HG03521 (cell line): ENCODE measurements around the gene PPP1R9B.
A peak's percentile ranks its signal among the peaks of the same experiment; 100 is the strongest.

Experiments
- ATAC-seq: cut with Tn5 transposase; IDR thresholded peaks from one replicate; pipeline ENCODE4 v1.9.1; 2021; ENCODE audit warnings: mild to moderate bottlenecking, moderate library complexity; ENCODE audit not compliant: unreplicated experiment

The PPP1R9B gene

GRCh38 chr17:50161911-50162288 lies 11.4 kb upstream of the PPP1R9B start:
- ATAC-seq: no peak

DNA sequence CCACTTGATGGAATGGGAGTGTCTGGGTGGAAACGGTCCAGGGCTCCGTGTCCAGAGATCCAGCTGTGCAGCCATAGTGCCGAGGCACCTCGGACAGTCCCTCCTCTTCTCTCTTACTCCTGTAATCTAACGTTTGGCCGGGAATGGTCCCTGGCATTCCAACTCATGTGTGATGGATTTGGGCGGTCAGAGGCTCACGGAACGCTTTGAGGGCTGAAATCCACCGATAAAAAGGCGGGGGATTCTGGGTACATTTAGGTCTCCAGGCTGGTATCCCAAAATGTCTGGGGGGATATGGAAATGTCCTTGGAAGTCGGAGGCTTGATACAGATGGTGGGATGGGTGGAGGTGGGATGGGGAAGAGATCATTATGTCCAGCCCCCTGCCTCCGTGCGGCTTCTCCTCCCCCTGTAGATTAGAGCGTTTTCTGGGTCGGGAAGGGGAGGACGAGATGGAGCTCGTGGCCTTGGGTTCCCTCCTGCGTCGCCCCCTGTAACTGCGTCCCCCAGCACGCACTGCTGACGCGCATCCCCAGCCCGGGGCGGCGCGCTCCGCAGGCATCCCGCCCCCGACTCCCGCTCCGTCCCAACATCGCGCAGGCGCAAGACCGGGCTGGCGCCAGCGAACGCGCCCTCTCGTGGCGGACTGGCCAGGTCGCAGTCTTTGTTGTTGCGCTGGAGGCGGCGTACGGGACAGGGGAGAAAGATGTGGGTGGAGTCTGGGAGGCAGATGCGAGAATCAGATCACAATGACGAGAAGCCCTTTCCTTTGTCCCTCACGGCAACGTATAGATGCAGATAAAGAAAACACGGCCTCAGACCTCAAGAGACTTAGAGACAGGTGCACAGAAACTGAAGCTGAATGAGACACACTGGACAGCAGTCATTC lies 10.8 kb upstream of the PPP1R9B start:
- peak; percentile 87 for ATAC-seq

DNA sequence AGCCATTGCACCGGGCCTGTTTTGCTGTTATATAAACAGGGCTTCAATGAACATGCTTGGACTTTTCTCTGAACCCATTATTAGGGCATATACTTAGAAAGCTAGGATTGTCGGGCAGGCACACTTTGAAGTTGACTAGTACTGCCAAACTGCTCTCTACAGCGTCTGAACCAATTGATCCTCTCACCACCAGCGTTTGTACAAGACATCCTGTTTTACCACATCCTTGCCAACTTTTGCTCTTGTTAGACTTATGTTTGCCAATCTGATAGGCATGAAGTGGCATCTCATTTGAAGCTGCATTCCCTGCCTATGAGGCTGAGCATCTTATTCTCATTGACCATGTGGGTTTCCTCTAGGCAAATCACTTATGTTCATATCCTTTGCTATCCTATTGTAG lies 7.4 kb upstream of the PPP1R9B start:
- no peak for ATAC-seq

DNA sequence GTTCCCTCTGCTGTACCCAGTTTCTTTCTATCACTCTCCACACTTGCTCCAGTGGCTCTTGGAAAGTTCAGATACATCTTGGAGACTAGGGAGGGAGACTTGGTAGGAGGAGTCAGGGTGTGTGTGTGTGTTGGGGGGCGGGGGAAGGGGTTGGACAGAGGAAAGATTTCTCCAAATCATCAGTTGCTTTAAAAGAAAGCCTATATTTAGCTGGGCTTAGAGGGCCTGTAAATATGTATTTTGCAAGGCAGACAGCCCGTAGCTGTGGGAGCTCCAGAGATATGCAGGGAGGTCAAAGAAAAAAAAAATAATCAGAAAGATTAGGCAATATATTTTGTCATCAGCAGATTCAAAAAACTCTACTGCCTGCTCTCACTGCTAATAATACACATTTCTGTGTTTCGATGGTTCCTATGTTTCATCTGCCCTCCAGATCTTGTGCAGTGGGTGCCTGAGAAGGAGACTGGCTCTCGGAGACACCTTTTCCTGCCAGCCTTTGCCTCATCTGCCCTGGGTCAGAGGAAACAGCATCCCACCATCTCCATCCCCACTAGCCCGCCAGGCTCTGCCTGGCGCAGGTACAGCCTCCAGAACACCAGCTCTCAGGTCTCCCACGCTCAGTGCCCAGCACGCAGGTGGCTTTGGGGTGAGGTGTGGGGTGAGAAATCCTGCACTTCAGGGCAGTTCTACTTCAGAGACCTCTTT lies 4.8 kb upstream of the PPP1R9B start:
- no peak for ATAC-seq

DNA sequence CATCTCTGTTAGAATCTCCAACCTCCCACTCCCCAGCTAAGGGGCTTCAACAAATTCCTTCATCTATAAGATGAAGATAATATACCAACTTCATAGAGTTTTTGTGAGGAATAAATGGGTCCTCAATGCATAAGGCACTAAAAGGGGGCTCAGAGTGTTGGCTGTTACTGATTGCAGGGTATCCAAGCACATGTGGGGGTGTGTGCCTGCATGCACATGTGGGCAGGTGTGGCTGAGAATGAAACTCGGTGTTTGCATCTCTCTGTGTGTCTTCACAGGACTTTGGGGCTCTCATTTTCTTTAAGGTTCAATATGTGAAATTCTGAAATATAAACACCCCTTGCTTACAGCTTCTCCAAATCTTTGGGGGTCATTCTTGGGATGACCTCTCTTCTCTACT lies 4.1 kb upstream of the PPP1R9B start:
- peak; percentile 29 for ATAC-seq

DNA sequence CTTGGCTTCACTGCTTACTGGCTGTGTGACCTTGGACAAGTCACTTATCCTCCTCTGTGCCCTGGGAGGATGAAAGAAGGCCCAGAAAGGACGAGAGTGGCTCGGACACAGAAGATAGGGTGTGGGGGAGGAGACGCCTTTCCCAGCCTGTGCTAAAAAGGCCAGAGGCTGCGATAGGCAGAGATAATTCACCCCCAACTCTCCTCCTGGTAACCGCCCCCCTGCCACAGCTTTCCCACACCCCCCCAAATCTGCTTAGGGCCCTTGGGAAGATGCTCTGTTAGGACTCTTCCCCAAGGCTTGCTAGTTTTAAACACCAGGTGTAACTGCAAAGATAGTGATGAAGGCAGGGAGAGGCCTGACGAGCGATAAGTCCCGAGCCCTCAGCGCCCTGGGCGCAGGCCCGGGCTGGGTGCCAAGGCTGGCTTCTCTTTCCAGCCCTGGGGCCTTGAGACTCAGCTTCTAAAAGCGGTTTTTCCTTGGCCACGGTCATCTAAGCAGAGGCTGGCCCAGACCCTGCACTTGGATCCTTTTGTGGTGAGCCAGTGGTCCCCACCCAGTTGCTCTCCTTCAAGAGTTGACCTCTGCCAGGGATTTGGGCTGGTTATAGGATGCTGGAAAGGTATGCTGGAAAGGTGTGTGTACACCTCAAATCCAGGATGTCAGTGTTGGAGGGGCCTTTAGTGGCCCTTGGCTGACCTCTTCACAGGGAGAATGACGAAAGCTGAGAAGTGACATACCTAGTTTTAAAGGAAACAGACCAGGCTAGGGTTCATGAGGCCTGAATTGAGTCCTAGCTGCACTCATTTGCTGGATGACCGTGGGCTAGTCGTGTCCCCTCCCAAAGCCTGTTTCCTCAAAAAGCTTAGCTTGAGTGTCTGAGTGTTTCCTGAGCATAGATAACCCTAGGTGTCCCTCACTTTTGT lies 3.4 kb upstream of the PPP1R9B start:
- no peak for ATAC-seq

DNA sequence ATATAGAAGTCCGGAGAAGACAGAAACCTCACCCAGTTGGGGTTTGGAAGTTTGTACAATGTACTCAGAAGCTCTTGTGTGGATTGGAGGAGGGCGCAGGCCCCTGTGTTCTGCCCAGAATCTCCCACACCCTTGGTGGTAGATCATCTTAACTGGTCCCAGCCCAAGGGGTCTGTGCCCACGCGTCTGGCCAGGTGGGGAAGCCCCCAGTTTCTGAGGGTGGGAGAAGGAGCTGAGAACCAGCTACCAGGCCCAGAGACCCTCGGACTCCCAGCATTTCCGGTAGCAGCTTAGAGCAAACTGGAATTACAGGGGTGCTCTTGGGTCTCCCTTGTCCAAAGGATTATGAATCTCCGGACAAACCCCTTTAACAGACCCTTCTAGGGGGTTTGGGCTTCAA lies 2.3 kb upstream of the PPP1R9B start:
- ATAC-seq: no peak

GRCh38 chr17:50151937-50152547 lies 1.6 kb upstream of the PPP1R9B start:
- ATAC-seq: no peak

DNA sequence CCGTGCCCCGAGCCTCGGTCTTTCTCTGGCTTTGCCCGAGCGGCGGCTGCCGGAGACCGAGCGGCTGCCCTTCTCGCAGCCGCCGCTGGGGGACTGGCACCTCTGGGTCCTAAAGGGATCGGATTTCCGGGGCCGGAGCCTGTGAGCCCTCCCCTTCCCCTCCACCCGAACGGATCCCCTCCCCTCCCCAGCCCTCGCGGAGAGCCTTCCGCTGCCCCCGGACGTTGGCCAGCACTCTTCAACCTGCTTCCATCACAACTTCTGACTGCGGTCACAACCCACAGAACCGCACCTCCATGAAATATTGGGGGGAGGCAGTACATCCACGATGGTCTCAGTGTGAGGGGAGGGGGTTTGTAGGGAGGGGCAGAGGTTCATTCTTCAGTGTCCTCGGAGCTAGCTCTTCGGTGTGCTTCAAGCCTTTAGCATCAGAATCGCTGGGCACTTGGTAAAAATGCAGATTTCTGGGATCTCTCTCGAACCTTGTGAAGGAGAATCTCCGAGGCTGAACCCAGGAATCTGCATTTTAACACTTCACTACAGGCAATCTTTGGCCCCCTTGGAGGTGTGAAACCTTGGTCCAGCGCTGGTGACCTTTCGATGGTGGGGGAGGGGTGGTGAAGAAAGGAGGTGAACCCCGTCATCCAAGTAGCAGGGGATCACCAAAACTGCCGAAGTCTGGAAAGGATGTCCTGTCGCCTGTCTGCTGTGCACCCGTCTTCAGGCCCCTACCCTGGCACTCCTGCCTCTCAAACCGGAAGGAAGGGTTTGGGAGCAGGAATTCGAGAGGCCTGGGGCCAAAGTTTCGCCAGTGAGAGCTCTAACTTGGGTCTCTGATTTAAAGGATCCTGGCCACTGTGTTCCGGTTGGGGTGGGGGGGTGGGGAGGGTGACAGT lies 812 bp upstream of the PPP1R9B start:
- ATAC-seq: peak; percentile 40

- no peak for ATAC-seq
Measured at GRCh38 chr17:50149417-50150353, 792 bp downstream of the PPP1R9B start.

- no peak for ATAC-seq
Measured at GRCh38 chr17:50149091-50149416, 1.4 kb downstream of the PPP1R9B start.

- peak; percentile 23 for ATAC-seq
Measured at GRCh38 chr17:50148226-50149090, 2.0 kb downstream of the PPP1R9B start.

DNA sequence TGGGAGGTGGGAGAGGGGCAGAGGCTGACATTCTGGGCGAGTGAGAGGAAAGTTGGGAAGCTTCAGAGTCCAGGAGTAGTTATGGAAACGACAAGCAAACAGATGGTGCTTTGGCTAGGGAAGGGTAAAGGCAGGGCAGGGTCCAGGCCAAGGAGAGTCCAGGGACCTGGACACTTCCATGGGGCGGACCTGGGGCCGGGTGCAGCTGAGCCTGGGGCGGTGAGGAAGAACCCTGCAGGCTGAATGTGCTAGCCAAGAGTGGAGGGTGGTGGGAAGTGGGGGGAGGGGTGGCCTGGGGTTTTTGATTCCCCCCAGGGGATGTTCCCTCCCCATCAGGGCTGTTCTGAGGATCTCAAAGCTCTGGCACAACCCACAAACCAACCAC lies 2.6 kb downstream of the PPP1R9B start:
- ATAC-seq: no peak

- no peak for ATAC-seq
Measured at GRCh38 chr17:50146927-50147665, 3.4 kb downstream of the PPP1R9B start.

- no peak for ATAC-seq
Measured at GRCh38 chr17:50146230-50146926, 4.1 kb downstream of the PPP1R9B start.

- no peak for ATAC-seq
Measured at GRCh38 chr17:50145532-50146229, 4.8 kb downstream of the PPP1R9B start.
